IMR-90 (cell line): ENCODE results near the gene ADAMTSL1. TPM values are rescaled to one million over a fixed set of nuclear protein-coding genes. Genes with fewer than 3 reads are reported as not detected.

ENCODE experiments used
- ATAC-seq: fragments of 200-7000 bp; cut with Tn5 transposase; 2 replicates; pipeline ENCODE4 v1.9.1; 2020; ENCODE audit warnings: low read depth, mild to moderate bottlenecking, moderate library complexity
- BruUV-seq: library from RNA; stranded (reverse); fragments of 400-500 nt; replicated peaks from 2 replicates; lab custom pipeline; 2021; lab: Mats Ljungman, UMichigan
- CTCF ChIA-PET: fragments of 300-600 bp; formaldehyde crosslinking; extraction: SDS; loops from one replicate; lab custom pipeline; 2021; ENCODE audit warnings: antibody characterized with exemption; lab: Yijun Ruan, JAX
- POLR2A ChIA-PET: fragments of 300-600 bp; sonication (Branson Sonifier 250); formaldehyde crosslinking; loops from one replicate; lab custom pipeline; 2022; ENCODE audit warnings: antibody characterized with exemption; ENCODE audit not compliant: unreplicated experiment; lab: Charles Lee
- DNase-seq: peaks from one replicate; pipeline ENCODE4 v3.0.0; 2013
- H2AFZ ChIP-seq: replicated peaks from 2 replicates; pipeline ENCODE3; 2013; ENCODE audit warnings: low read length, mild to moderate bottlenecking; ENCODE audit not compliant: poor library complexity
- H2AK5ac ChIP-seq: 2 replicates; pipeline ENCODE4 v1.6.1; 2013; ENCODE audit warnings: low read depth, low read length, inconsistent platforms
- H2AK9ac ChIP-seq: replicated peaks from 2 replicates; pipeline ENCODE3; 2013; ENCODE audit warnings: mild to moderate bottlenecking, low read depth, low read length, moderate library complexity; ENCODE audit not compliant: poor library complexity
- H2BK120ac ChIP-seq: 2 replicates; pipeline ENCODE4 v1.6.1; 2013; ENCODE audit warnings: low read depth, low read length, inconsistent platforms
- H2BK15ac ChIP-seq: 3 replicates; pipeline ENCODE4 v1.6.1; 2013; ENCODE audit warnings: low read depth, low read length, inconsistent platforms
- H2BK20ac ChIP-seq: 2 replicates; pipeline ENCODE4 v1.6.1; 2013; ENCODE audit warnings: low read depth, mild to moderate bottlenecking, inconsistent platforms, low read length, moderate library complexity
- H2BK5ac ChIP-seq: 2 replicates; pipeline ENCODE4 v1.6.1; 2013; ENCODE audit warnings: mild to moderate bottlenecking, low read depth, low read length, inconsistent platforms; ENCODE audit not compliant: poor library complexity, severe bottlenecking
- H3K14ac ChIP-seq: replicated peaks from 2 replicates; pipeline ENCODE4 v1.6.1; 2013; ENCODE audit warnings: low read depth, low read length, inconsistent platforms
- H3K18ac ChIP-seq: 2 replicates; pipeline ENCODE4 v1.6.1; 2013; ENCODE audit warnings: low read depth, low read length, control low read depth
- H3K23ac ChIP-seq: 2 replicates; pipeline ENCODE4 v1.6.1; 2013; ENCODE audit warnings: low read depth, low read length, inconsistent platforms
- H3K27ac ChIP-seq: 2 replicates; pipeline ENCODE4 v1.5.1; 2013; ENCODE audit warnings: mild to moderate bottlenecking, control low read depth, low read length; ENCODE audit not compliant: insufficient read depth
- H3K27me3 ChIP-seq: 2 replicates; pipeline ENCODE4 v1.6.1; 2013; ENCODE audit warnings: low read length; ENCODE audit not compliant: control insufficient read depth, insufficient read depth
- H3K36me3 ChIP-seq: 2 replicates; pipeline ENCODE4 v1.6.1; 2013; ENCODE audit warnings: low read length, mixed read lengths; ENCODE audit not compliant: control insufficient read depth, insufficient read depth
- H3K4ac ChIP-seq: 2 replicates; pipeline ENCODE4 v1.6.1; 2013; ENCODE audit warnings: low read depth, low read length, inconsistent platforms
- H3K4me1 ChIP-seq: 2 replicates; pipeline ENCODE4 v1.6.1; 2013; ENCODE audit warnings: low read length, mixed read lengths; ENCODE audit not compliant: control insufficient read depth, insufficient read depth
- H3K4me2 ChIP-seq: 2 replicates; pipeline ENCODE4 v1.6.1; 2013; ENCODE audit warnings: low read depth, mild to moderate bottlenecking, control low read depth, low read length, moderate library complexity
- H3K4me3 ChIP-seq: 2 replicates; pipeline ENCODE4 v1.5.1; 2013; ENCODE audit warnings: low read depth, mild to moderate bottlenecking, control low read depth, low read length, moderate library complexity; ENCODE audit not compliant: insufficient read depth
- H3K56ac ChIP-seq: 2 replicates; pipeline ENCODE4 v1.6.1; 2013; ENCODE audit warnings: low read length, inconsistent platforms; ENCODE audit not compliant: insufficient read depth; ENCODE audit errors: extremely low read depth
- H3K79me1 ChIP-seq, 2 experiments: 2 replicates each; pipeline ENCODE4 v1.6.1; 2013; ENCODE audit warnings: low read length in 2 of 2, inconsistent platforms in 1 of 2, low read depth in 1 of 2
- H3K9ac ChIP-seq: 2 replicates; pipeline ENCODE4 v1.6.1; 2013; ENCODE audit warnings: low read depth, low read length, control low read depth
- H3K9me1 ChIP-seq: 2 replicates; pipeline ENCODE4 v1.6.1; 2013; ENCODE audit warnings: low read length, inconsistent platforms; ENCODE audit not compliant: insufficient read depth
- H3K9me3 ChIP-seq: 2 replicates; pipeline ENCODE4 v1.6.1; 2013; ENCODE audit warnings: low read length; ENCODE audit not compliant: control insufficient read depth, insufficient read depth
- H4K20me1 ChIP-seq: 2 replicates; pipeline ENCODE4 v1.6.1; 2013; ENCODE audit warnings: low read length, inconsistent platforms; ENCODE audit not compliant: insufficient read depth
- H4K5ac ChIP-seq: 2 replicates; pipeline ENCODE4 v1.6.1; 2013; ENCODE audit warnings: mild to moderate bottlenecking, low read depth, low read length, control low read depth
- H4K8ac ChIP-seq, 2 experiments: 2 replicates each; pipeline ENCODE4 v1.6.1; 2013; ENCODE audit warnings: low read depth in 2 of 2, low read length in 2 of 2, control low read depth in 1 of 2, inconsistent platforms in 1 of 2
- H4K91ac ChIP-seq: 2 replicates; pipeline ENCODE4 v1.6.1; 2013; ENCODE audit warnings: low read depth, low read length, inconsistent platforms; ENCODE audit not compliant: insufficient read depth
- MAFK ChIP-seq: IDR thresholded peaks from 2 replicates; pipeline ENCODE4 v1.6.1; 2012; ENCODE audit warnings: low read depth, low read length, improper control_type of control experiment
- MAZ ChIP-seq: IDR thresholded peaks from 2 replicates; pipeline ENCODE4 v1.6.1; 2012; ENCODE audit warnings: low read depth, mild to moderate bottlenecking, low read length, improper control_type of control experiment, moderate library complexity, borderline replicate concordance
- RCOR1 ChIP-seq: IDR thresholded peaks from 2 replicates; pipeline ENCODE4 v1.6.1; 2012; ENCODE audit warnings: mild to moderate bottlenecking, low read length, improper control_type of control experiment; ENCODE audit not compliant: insufficient replicate concordance
- WGBS, 2 experiments: methylation state at CpG; one replicate each; pipeline versions ENCODE4 v1.1.5 to v1.1.7; 2013; ENCODE audit warnings: missing lambda C conversion rate in 2 of 2; ENCODE audit not compliant: insufficient read length in 1 of 2; ENCODE audit errors: extremely low coverage in 2 of 2; 5-methylcytosine and 5-hydroxymethylcytosine counted together
- dilution Hi-C: fragments of 300-500 bp; cut with HindIII; formaldehyde crosslinking; loops from one replicate; pipeline ENCODE4 v1.14.3; 2018; ENCODE audit warnings: low sequenced_read_pairs; ENCODE audit not compliant: unreplicated experiment
- in situ Hi-C: fragments of 300-500 bp; cut with MboI; formaldehyde crosslinking; loops from 3 replicates; pipeline ENCODE4 v1.14.3; 2019; ENCODE audit warnings: low sequenced_read_pairs, inconsistent platforms, mixed read lengths
- intact Hi-C: fragments of 100-400 bp; cut with micrococcal nuclease; formaldehyde crosslinking; loops from 2 replicates; pipeline ENCODE4 v1.10.0; 2022
- polyA plus RNA-seq, 3 experiments: library from polyadenylated mRNA; depleted of rRNA; stranded (reverse); fragments of >200 nt; gene quantifications; 2 replicates each; pipeline ENCODE4 v1.2.3, GENCODE V29; 2012; ENCODE audit warnings: low replicate concordance in 1 of 3
- total RNA-seq: library from RNA; depleted of rRNA; stranded (reverse); fragments of >200 nt; gene quantifications from 2 replicates; pipeline ENCODE4 v1.2.3, GENCODE V29; 2012

ADAMTSL1 gene
- total and polyA plus RNA-seq, 2 of the 4 experiments (the other 2 are of a cell fraction), result 38.2 to 62.2 TPM

- ChIA-PET CTCF (no interaction called here), POLR2A (no interaction called here)
- TF ChIP-seq RCOR1, result no peak
- TF ChIP-seq MAZ, result no peak
- peak; percentile 79 for TF ChIP-seq MAFK
- no peak overlapping the region for H2BK5ac ChIP-seq
- no peak overlapping the region for H4K91ac ChIP-seq
- no peak overlapping the region for H2AFZ ChIP-seq
- H3K79me1 ChIP-seq, result no peaks in the 10 kb centered on the region
- no peaks in the 10 kb centered on the region for H4K20me1 ChIP-seq
- no peak overlapping the region for H3K4me3 ChIP-seq
- no peaks in the 10 kb centered on the region for H3K4me1 ChIP-seq
- no peak overlapping the region for H3K27ac ChIP-seq
- H3K14ac ChIP-seq, result no peak overlapping the region
- no peak overlapping the region for H3K56ac ChIP-seq
- dilution Hi-C loops (no loop called here), intact Hi-C loops (no loop called here), in situ Hi-C loops (no loop called here)
- H3K4me2 ChIP-seq, result no peak overlapping the region
- no peak overlapping the region for H3K4ac ChIP-seq
- no peak overlapping the region for H3K18ac ChIP-seq
- BruUV-seq, result no TSS peak
- no peak overlapping the region for H3K23ac ChIP-seq
- 0 out of 2 replicates have a peak, but pooled peaks cover 2% of the 10 kb centered on the region for H3K9me3 ChIP-seq
- H3K27me3 ChIP-seq, result no peaks in the 10 kb centered on the region
- H2BK20ac ChIP-seq, result no peak overlapping the region
- no peak overlapping the region for H2AK5ac ChIP-seq
- no peak for DNase-seq
- no peak overlapping the region for H2BK120ac ChIP-seq
- no CpG with 5 or more reads among the region's 1 CpG for WGBS, 2 experiments
- H3K36me3 ChIP-seq, result no peaks in the 10 kb centered on the region
- H3K9me1 ChIP-seq, result no peaks in the 10 kb centered on the region
- no peak overlapping the region for H2BK15ac ChIP-seq
- H2AK9ac ChIP-seq, result no peak overlapping the region
- no peak overlapping the region for H4K8ac ChIP-seq
- no peak overlapping the region for H3K9ac ChIP-seq
- no peak overlapping the region for H4K5ac ChIP-seq
- no peak for ATAC-seq
These were observed 125.0 kb downstream of the ADAMTSL1 start for GRCh38 chr9:18598969-18599368.
